GM15510 (cell line): Measurements from ENCODE around the gene TBC1D3B.

Source experiments
- POLR2A ChIP-seq: IDR thresholded peaks from 3 replicates; pipeline ENCODE4 v1.6.1; 2011; ENCODE audit warnings: borderline replicate concordance; ENCODE audit not compliant: insufficient read length; ENCODE audit errors: extremely low read depth

TBC1D3B gene

GRCh38 chr17:36148559-36149295 lies 27.7 kb downstream of the TBC1D3B start:
- no peak for TF ChIP-seq POLR2A

GRCh38 chr17:36147601-36148000 lies 28.8 kb downstream of the TBC1D3B start:
- TF ChIP-seq POLR2A, result no peak

GRCh38 chr17:36144981-36145729 lies 31.3 kb downstream of the TBC1D3B start:
- no peak for TF ChIP-seq POLR2A

DNA sequence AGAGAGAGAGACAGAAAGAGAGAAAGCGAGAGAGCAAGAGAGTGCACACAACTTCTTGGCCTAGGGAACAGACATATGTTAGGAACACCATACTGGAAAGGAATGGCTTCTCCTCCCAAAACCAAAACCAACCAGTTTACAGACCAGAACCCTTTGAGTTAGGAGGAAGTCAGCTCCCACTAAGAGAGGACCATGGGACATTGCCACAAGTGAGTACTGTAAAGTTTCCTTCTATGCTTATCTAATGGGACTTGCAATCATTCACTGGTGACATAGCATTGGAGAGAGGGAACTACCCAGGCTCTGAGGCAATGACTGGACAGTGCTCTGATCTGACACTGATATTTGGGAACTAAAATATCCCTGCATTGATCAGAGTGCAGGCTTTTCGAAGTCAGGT lies 32.4 kb downstream of the TBC1D3B start:
- no peak for TF ChIP-seq POLR2A

GRCh38 chr17:36142806-36143205 lies 33.6 kb downstream of the TBC1D3B start:
- TF ChIP-seq POLR2A, result no peak

DNA sequence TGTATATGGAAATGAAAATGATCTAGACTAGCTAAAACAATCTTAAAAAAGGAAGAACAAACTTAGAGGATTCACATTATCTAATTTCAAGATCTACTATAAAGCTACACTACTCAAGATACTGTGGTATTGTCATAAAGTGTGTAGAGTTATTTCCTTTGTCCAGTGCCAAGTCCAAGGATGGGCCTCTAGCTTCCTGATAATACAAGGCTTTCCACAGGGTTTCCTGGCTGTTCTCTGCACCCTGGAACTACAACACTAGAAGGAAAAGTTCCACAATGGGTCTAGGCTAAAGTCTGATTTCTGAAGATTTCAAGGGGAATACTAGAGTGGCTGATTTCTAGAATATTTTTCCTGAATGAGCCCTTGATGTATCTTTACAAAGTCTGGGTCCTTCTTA lies 34.2 kb downstream of the TBC1D3B start:
- TF ChIP-seq POLR2A, result no peak

DNA sequence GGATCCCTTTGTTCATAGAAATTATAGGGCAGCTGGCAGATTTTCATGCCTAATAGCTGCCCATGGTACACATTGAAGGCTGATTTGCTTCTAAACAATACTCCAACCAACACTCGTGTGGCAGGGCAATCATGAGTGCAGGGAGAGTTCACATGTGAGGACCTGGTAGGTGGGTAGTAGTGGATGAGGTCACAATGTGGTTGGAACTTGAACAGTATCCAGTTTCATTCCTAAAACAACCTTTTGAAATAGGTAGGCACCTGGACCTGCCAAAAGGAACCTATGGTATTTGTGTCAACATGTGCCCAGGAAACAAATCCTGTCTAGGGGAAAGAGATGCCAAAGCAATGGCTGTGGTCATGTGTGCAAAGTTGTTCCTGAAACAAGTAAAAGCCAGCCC lies 40.0 kb downstream of the TBC1D3B start:
- TF ChIP-seq POLR2A, result no peak

GRCh38 chr17:36136036-36136435 lies 40.4 kb downstream of the TBC1D3B start:
- no peak for TF ChIP-seq POLR2A

DNA sequence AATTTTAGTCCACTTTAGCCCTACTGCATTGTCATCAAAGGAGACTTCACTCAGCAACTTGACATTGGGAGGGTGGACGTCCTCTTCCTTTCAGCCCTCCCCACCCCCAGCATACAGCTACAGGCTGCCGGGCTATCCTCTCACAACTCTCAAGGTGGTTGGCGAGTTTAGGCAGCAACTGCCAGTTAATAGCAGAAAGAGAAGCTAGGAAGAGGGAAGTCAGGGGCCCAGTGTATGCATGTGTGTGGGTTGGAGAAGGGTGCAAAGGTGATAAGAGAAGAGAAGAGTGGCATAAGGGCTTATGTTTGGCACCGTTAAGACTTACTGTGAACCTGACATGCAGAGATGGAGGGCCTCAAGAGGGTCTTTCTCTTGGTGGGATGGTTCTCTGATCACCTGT lies 41.0 kb downstream of the TBC1D3B start:
- TF ChIP-seq POLR2A, result no peak

DNA sequence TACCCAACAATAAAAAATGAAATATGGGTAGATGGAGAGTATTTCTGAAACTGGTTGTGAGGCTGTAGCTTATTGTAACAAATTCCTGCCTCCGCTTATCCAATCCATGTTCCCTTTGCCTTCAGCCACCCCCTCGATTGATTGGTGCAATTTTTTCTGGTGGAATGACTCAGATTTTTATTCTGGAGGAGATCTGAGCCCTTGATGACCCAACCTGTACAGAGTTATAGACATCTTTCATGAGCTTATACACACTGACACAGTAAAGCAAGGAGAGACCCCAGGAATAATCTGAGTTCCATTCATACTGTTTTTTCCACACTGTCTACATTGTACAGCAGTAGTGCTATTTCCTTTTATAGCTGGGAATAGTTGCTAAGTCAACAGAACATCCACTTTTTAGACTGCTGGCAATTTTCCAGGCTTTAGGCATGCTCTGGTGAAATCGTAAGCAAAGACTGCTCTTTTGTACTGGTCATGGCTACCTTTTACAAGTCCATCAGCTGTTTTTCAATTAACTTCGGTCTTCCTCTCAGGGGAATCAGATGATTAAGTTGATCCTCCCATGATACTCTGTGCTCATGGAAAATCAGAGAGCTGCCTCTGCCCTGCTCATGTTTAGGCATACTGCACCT lies 42.7 kb downstream of the TBC1D3B start:
- TF ChIP-seq POLR2A, result no peak

GRCh38 chr17:36132421-36132831 lies 44.0 kb downstream of the TBC1D3B start:
- no peak for TF ChIP-seq POLR2A

DNA sequence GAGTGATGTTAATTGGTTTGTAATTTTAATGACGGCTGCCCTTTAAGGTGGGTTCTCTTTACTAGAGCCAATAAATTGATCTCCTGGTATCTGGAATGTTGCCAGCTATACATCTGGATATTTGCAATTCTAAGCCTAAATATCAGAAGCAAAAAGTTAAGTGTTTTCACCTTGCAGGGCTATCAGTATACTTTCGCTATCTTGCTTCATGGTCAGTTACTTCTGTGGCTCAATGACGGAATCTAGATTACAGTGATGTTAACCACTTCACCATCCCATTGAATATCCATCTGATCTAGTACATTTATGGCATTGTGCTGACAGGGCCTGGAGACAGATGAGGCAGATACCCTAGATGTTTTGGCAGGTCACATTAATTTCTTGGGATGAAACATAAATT lies 44.5 kb downstream of the TBC1D3B start:
- no peak for TF ChIP-seq POLR2A

DNA sequence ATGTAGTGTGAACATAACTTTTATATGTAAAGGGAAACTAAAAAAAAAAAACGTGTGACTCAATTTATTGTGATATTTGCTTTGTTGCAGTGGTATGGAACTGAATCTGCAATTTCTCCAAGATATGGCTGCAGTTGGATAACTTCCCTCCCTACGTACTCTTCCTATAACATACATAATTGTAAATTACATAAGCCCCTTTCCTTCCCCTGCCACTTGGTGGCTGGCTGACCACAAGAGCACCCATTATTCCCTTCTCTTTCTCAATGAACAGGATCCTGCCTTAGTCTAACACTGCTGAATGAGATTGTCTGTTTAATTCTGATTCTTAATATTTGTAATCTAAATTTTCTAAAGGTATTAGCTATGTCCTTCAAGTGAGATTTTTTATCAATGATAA lies 45.0 kb downstream of the TBC1D3B start:
- TF ChIP-seq POLR2A, result no peak

DNA sequence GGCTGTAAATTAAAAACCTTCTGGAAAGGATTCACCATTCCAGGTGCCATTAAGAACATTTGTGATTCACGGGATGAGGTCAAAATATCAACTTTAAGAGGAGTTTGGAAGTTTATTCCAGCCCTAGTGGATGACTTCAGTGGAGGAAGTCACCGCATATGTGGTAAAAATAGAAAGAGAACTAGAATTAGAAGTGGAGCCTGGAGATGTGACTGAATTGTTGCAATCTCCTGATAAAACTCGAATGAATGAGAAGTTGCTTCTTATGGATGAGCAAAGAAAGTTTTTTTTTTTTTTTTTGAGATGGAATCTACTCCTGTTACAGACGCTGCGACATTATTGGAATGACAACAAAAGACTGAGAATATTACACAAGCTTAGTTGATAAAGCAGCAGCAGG lies 46.1 kb downstream of the TBC1D3B start:
- TF ChIP-seq POLR2A, result no peak

DNA sequence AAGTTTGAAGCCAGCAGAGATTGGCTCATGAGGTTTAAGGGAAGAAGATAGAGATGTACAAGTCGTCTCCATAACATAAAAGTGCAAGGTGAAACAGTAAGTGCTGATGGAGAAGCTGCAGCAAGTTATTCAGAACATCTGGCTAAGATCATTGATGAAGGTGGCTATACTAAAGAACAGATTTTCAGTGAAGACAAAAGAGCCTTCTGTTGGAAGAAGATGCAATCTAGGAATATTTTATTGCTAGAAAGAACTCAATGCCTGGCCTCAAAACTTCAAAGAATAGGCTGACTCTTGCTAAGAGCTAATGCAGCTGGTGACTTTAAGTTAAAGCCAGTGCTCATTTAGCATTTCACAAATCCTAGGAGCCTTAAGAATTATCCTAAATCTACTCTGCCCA lies 46.8 kb downstream of the TBC1D3B start:
- TF ChIP-seq POLR2A, result no peak
